Astrocyte (in vitro differentiated cells and primary cell): Measurements from ENCODE around the gene C1QTNF12. TPM values are rescaled to one million over a fixed set of nuclear protein-coding genes. Genes with fewer than 3 reads are reported as not detected.
A peak's percentile ranks its signal among the peaks of the same experiment; 100 is the strongest.

Experiments used
- DNase-seq: peaks from one replicate; pipeline ENCODE4 v3.0.0-alpha.2; 2010; ENCODE audit warnings: low read depth
- FAIRE-seq: peaks from 2 replicates; lab custom pipeline; 2011; peaks lifted over from hg19 to GRCh38; lab: Jason Lieb, UNC
- H2AFZ ChIP-seq: 2 replicates; pipeline ENCODE4 v1.6.0; 2012; ENCODE audit warnings: low read depth, low read length, inconsistent platforms
- H3K27ac ChIP-seq: 2 replicates; pipeline ENCODE4 v1.5.1; 2011; ENCODE audit warnings: low read depth, low read length, inconsistent platforms
- H3K27me3 ChIP-seq: 2 replicates; pipeline ENCODE4 v1.6.0; 2011; ENCODE audit warnings: low read length, inconsistent platforms; ENCODE audit not compliant: insufficient read depth
- H3K36me3 ChIP-seq: 2 replicates; pipeline ENCODE4 v1.5.1; 2011; ENCODE audit warnings: low read length, inconsistent platforms; ENCODE audit not compliant: insufficient read depth
- H3K4me1 ChIP-seq: 2 replicates; pipeline ENCODE4 v1.5.1; 2011; ENCODE audit warnings: low read length, inconsistent platforms; ENCODE audit not compliant: insufficient read depth
- H3K4me2 ChIP-seq: 2 replicates; pipeline ENCODE4 v1.6.0; 2012; ENCODE audit warnings: low read length, inconsistent platforms
- H3K4me3 ChIP-seq: 2 replicates; pipeline ENCODE4 v1.5.1; 2011; ENCODE audit warnings: low read depth, mild to moderate bottlenecking, low read length, inconsistent platforms; ENCODE audit not compliant: insufficient read depth
- H3K79me2 ChIP-seq: 2 replicates; pipeline ENCODE4 v1.6.0; 2012; ENCODE audit warnings: mild to moderate bottlenecking, low read length, inconsistent platforms; ENCODE audit not compliant: insufficient read depth
- H3K9ac ChIP-seq: 2 replicates; pipeline ENCODE4 v1.6.0; 2012; ENCODE audit warnings: mild to moderate bottlenecking, low read length, inconsistent platforms
- H3K9me3 ChIP-seq: 2 replicates; pipeline ENCODE4 v1.5.1; 2012; ENCODE audit warnings: low read depth, mild to moderate bottlenecking, low read length, inconsistent platforms; ENCODE audit not compliant: insufficient read depth
- H4K20me1 ChIP-seq: 2 replicates; pipeline ENCODE4 v1.6.0; 2012; ENCODE audit warnings: low read length, inconsistent platforms; ENCODE audit not compliant: insufficient read depth
- H3K27ac Mint-ChIP-seq: one replicate; pipeline ENCODE4 v1.8.0; 2021; ENCODE audit warnings: mild to moderate bottlenecking, mixed read lengths; ENCODE audit not compliant: unreplicated experiment
- H3K27me3 Mint-ChIP-seq: one replicate; pipeline ENCODE4 v1.8.0; 2021; ENCODE audit warnings: low read depth, mixed read lengths; ENCODE audit not compliant: unreplicated experiment
- H3K36me3 Mint-ChIP-seq: one replicate; pipeline ENCODE4 v1.8.0; 2021; ENCODE audit warnings: low read depth, mixed read lengths; ENCODE audit not compliant: unreplicated experiment
- H3K4me1 Mint-ChIP-seq: one replicate; pipeline ENCODE4 v1.8.0; 2021; ENCODE audit warnings: low read depth, mixed read lengths; ENCODE audit not compliant: unreplicated experiment
- H3K4me3 Mint-ChIP-seq: one replicate; pipeline ENCODE4 v1.8.0; 2021; ENCODE audit warnings: mild to moderate bottlenecking, moderate library complexity, mixed read lengths; ENCODE audit not compliant: unreplicated experiment
- H3K9me3 Mint-ChIP-seq: one replicate; pipeline ENCODE4 v1.8.0; 2021; ENCODE audit warnings: mild to moderate bottlenecking, mixed read lengths; ENCODE audit not compliant: unreplicated experiment
- EZH2 ChIP-seq: IDR thresholded peaks from 2 replicates; pipeline ENCODE4 v1.6.1; 2012; ENCODE audit warnings: mild to moderate bottlenecking, low read length, inconsistent platforms; ENCODE audit not compliant: insufficient read depth
- total RNA-seq: library from RNA; stranded (reverse); gene quantifications from 2 replicates; pipeline ENCODE4 v1.2.1, GENCODE V29; 2021
- TF ChIP-seq, protein P1 (sequence below): IDR thresholded peaks from 2 replicates; pipeline ENCODE4 v1.5.1; 2011; ENCODE audit warnings: low read depth, mild to moderate bottlenecking, inconsistent platforms, low read length, moderate library complexity; ENCODE audit not compliant: insufficient read depth

C1QTNF12 gene
- total RNA-seq, 1 donor from 2014 or later: 3.9 TPM

- no peaks in the 10 kb centered on the region for H3K9me3 Mint-ChIP-seq
- Histone ChIP-seq H3K27me3 (peaks cover 3% of the 10 kb centered on the region), H3K79me2 (no peaks in the 10 kb centered on the region), H3K4me2 (peak overlapping the region; percentile 73), H3K9me3 (no peaks in the 10 kb centered on the region), H4K20me1 (no peaks in the 10 kb centered on the region), H3K9ac (no peak overlapping the region), H3K27ac (no peak overlapping the region), H3K36me3 (no peaks in the 10 kb centered on the region), H3K4me1 (peaks cover 27% of the 10 kb centered on the region), H3K4me3 (peak overlapping the region; percentile 5), H2AFZ (peak overlapping the region; percentile 60)
- FAIRE-seq: no peak
- peaks cover 2% of the 10 kb centered on the region for H3K27me3 Mint-ChIP-seq
- TF ChIP-seq, protein P1, sequence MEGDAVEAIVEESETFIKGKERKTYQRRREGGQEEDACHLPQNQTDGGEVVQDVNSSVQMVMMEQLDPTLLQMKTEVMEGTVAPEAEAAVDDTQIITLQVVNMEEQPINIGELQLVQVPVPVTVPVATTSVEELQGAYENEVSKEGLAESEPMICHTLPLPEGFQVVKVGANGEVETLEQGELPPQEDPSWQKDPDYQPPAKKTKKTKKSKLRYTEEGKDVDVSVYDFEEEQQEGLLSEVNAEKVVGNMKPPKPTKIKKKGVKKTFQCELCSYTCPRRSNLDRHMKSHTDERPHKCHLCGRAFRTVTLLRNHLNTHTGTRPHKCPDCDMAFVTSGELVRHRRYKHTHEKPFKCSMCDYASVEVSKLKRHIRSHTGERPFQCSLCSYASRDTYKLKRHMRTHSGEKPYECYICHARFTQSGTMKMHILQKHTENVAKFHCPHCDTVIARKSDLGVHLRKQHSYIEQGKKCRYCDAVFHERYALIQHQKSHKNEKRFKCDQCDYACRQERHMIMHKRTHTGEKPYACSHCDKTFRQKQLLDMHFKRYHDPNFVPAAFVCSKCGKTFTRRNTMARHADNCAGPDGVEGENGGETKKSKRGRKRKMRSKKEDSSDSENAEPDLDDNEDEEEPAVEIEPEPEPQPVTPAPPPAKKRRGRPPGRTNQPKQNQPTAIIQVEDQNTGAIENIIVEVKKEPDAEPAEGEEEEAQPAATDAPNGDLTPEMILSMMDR: no peak
- no peak for TF ChIP-seq EZH2
- no peak overlapping the region for H3K27ac Mint-ChIP-seq
- no peaks in the 10 kb centered on the region for H3K36me3 Mint-ChIP-seq
- no peak for DNase-seq
- H3K4me3 Mint-ChIP-seq: no peak overlapping the region
- H3K4me1 Mint-ChIP-seq: peaks cover 5% of the 10 kb centered on the region
These were observed 40.6 kb downstream of the C1QTNF12 start for GRCh38 chr1:1205769-1206375.

GRCh38 chr1:1204998-1205768, 41.3 kb downstream of the C1QTNF12 start:
- Mint-ChIP-seq H3K4me1 (peaks cover 5% of the 10 kb centered on the region), H3K27me3 (peaks cover 2% of the 10 kb centered on the region), H3K36me3 (no peaks in the 10 kb centered on the region), H3K27ac (no peak overlapping the region), H3K9me3 (no peaks in the 10 kb centered on the region), H3K4me3 (no peak overlapping the region)
- H4K20me1 ChIP-seq: no peaks in the 10 kb centered on the region
- TF ChIP-seq, protein P1: no peak
- no peak for TF ChIP-seq EZH2
- H3K4me3 ChIP-seq: no peak overlapping the region
- no peaks in the 10 kb centered on the region for H3K9me3 ChIP-seq
- H3K9ac ChIP-seq: no peak overlapping the region
- no peak for FAIRE-seq
- peaks cover 3% of the 10 kb centered on the region for H3K27me3 ChIP-seq
- H3K27ac ChIP-seq: no peak overlapping the region
- no peaks in the 10 kb centered on the region for H3K79me2 ChIP-seq
- no peak for DNase-seq
- H3K36me3 ChIP-seq: no peaks in the 10 kb centered on the region
- H2AFZ ChIP-seq: no peak overlapping the region
- H3K4me1 ChIP-seq: peaks cover 27% of the 10 kb centered on the region
- no peak overlapping the region for H3K4me2 ChIP-seq
